ENCODE data around the gene AP4E1. TPM values are rescaled to one million over a fixed set of nuclear protein-coding genes. Genes with fewer than 3 reads are reported as not detected.
"Not testable (repeated sequence)": the region's sequence is repeated elsewhere in the genome, so short reads cannot be mapped to it uniquely, and the experiment has no call there.

Gene AP4E1
- total RNA-seq, 1 donor from 2014 or later = 11.0 TPM

GRCh38 chr15:50888054-50888453, 20.4 kb upstream of the AP4E1 start:
- DNase-seq (ENCODE audit: low spot score) = no peak

GRCh38 chr15:50889589-50889988, 18.9 kb upstream of the AP4E1 start:
- no peak for DNase-seq (ENCODE audit: low spot score)

GRCh38 chr15:50890751-50891150, 17.7 kb upstream of the AP4E1 start:
- DNase-seq (ENCODE audit: low spot score) = no peak

- DNase-seq (ENCODE audit: low spot score) = no peak
Measured at GRCh38 chr15:50891159-50891558, 17.3 kb upstream of the AP4E1 start.

- DNase-seq (ENCODE audit: low spot score) = no peak
Measured at GRCh38 chr15:50893976-50894375, 14.5 kb upstream of the AP4E1 start.

GRCh38 chr15:50901390-50901789, 7.1 kb upstream of the AP4E1 start:
- DNase-seq (ENCODE audit: low spot score) = not testable (repeated sequence)

- DNase-seq (ENCODE audit: low spot score) = no peak
Measured at GRCh38 chr15:50904211-50904610, 4.3 kb upstream of the AP4E1 start.

DNA sequence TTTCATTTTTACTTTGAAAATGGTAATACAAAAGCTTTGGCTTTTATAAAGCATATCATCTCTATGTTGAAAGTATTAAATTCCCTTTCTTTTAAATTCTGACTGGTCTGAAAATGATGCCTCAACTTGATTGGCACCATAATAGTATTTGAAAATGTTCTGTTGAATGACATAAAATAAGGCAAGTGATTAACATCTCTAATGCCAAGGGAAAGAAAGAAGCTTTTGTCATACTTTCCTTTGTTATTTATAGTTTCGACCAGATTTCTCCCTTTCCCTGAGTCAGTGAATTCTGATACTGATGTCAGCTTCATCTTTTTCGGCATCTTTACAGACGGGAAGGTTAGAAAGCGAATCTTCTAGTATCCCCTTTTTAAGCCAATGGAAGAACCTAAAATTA, 3.4 kb upstream of the AP4E1 start:
- no peak for DNase-seq (ENCODE audit: low spot score)

GRCh38 chr15:50906954-50907600, 1.4 kb upstream of the AP4E1 start:
- DNase-seq (ENCODE audit: low spot score) = no peak

DNA sequence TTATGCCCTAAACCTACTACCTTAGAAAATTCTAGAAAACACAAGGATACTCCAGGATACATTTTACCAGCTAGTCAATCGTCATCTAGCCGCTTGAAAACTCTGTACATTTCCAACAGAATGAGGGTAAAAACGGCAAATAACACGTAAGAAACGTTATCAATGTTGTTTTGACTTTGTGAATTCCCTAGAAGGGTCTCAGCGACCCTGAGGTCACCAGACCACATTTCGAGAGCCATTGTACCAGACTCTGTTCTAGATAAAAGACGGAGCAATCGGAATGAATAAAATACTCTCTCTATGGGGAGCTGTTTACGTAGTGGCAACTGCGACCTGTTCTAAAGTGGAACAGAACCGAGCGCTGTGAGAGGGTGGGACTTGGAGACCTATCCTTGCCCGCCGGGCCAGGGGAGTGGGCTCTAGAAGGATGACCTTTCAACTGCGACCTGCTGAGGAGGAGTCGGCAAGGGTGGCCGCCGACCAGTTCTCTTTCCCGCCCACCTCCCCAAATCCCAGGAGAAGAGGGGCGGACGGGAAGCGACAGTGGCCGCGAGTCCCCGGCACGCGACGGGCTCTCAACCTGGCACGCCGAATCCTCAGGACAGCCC, 778 bp upstream of the AP4E1 start:
- DNase-seq (ENCODE audit: low spot score) = no peak

- no peak for DNase-seq (ENCODE audit: low spot score)
Measured at GRCh38 chr15:50909010-50909317, 481 bp downstream of the AP4E1 start.

GRCh38 chr15:50910426-50910795, 1.9 kb downstream of the AP4E1 start:
- DNase-seq (ENCODE audit: low spot score) = not testable (repeated sequence)

DNA sequence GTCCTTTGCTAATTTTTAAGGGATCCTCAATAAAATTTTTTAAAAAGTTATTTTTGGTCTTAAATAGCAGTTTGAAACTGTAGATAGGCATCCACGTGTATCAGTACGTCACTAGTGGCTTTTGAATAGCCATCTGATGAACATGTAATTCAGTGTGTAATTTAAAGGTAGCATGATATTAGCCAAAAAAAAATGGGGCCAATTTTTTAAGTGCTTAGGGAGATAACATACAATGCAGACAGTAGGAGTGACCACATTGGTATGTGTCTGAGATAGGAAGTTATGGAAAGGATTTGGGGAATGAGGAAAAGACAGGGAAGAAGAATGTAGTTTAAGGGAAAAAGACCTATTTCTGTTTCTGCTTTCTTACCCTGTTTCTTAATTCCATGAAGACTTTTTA, 2.5 kb downstream of the AP4E1 start:
- no peak for DNase-seq (ENCODE audit: low spot score)

GRCh38 chr15:50911621-50912020, 3.1 kb downstream of the AP4E1 start:
- no peak for DNase-seq (ENCODE audit: low spot score)

DNA sequence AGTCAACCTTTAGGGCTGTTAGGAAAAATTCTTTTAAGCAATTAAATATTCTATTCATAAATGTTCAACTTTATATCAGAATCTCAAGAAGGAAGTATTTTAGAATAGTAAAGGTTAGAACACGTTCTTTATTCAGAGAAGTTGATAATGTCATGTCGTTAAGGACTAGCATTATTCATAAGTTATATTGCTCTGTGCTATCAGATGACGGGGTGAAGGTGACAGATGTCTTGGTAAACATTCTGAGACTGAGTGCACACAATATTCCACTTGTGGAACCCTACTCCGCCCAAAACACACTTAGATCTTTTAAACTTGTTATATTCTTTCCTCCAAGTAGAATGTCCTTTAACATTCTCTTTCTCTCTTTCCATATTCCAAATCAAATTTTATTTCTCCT, 7.9 kb downstream of the AP4E1 start:
- DNase-seq (ENCODE audit: low spot score) = no peak

DNA sequence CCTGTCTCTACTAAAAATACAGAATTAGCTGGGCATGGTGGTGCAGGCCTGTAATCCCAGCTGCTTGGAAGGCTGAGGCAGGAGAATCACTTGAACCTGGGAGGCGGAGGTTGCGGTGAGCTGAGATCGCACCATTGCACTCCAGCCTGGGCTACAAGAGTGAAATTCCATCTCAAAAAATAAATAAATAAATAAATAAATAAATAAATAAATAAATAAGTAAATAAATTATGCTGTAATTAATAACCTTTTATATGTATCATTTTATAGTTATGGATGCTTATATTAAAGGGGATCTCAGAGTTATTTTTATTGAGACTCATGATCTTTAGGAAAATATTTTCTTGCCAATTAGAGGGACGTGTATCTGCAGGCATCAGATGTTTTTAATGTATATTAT, 10.9 kb downstream of the AP4E1 start:
- not testable (repeated sequence) for DNase-seq (ENCODE audit: low spot score)

DNA sequence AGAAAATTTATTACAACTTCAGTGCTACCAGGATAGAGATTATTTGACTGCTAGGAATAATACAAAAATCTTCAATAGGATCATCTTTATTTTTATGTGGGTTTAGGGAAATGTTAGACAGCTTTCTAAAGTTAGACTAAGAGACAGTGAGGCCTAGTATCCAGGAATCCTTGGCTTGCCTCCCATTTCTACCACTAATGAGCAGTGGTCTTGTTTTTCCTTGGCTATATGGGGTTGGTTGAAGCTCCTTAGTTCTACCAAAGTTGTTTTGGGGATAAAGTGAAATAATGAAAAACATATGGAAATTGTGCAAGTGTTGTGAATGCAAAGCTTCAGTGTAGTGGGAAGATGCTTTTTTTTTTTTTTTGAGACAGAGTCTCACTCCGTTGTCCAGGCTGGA, 16.8 kb downstream of the AP4E1 start:
- no peak for DNase-seq (ENCODE audit: low spot score)

- no peak for DNase-seq (ENCODE audit: low spot score)
Measured at GRCh38 chr15:50929062-50929461, 20.6 kb downstream of the AP4E1 start.

DNA sequence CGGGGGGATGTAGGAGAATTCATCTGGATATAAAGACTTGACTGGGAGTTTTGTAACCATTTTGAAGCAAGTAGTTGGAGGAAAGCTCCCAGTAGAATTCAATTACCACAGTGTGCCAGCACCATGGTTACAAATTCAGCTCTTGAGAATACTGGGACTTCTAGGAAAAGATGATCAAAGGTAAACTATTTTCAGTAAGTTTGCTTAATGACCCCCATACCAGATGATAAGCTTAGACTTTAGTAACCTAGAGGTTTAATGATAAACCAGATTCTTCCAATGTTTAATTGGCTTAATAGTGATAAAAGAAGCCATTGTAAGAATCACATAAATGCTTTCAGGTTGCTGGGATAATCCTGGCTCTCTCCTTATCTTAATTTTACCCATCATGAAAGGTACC, 22.3 kb downstream of the AP4E1 start:
- DNase-seq (ENCODE audit: low spot score) = no peak

DNA sequence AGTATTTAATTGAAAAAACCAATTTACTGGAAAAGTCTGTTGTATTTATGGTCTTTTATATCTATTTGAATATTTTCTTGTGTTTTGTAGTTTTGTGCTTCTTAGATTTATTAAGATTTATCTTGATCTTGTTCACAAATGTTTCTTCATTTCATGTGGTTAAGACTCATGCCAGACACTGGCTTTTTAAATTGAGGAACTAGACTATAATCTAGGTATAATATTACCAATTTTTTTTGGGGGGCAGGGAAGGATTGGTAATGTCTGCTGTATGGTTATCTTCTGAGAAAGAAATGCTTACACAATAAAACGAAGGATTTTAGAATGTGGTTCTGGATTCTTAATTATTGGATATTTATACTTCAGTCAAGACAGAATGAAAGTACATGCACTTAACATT, 24.9 kb downstream of the AP4E1 start:
- no peak for DNase-seq (ENCODE audit: low spot score)

DNA sequence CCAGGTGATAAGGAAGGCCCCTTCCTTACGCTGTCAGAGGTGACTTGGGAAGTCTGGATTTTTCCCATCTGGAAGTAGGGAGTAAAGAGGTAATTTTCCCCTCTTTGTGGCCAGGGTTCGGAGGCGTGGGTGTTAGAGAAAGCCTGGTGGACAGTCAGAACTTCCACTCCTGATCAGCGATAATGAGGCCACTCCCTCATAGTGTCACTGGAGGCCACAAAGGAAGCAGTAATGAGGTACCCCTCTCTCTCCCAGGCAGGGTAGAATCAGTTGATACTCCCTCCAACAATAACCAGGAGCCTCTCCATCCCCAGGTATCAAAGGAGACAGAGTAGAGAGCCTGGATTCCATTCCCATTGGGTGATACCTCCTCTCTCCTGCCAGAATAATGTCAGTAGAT, 30.0 kb downstream of the AP4E1 start:
- DNase-seq (ENCODE audit: low spot score) = no peak

- no peak for DNase-seq (ENCODE audit: low spot score)
Measured at GRCh38 chr15:50939911-50940310, 31.4 kb downstream of the AP4E1 start.

DNA sequence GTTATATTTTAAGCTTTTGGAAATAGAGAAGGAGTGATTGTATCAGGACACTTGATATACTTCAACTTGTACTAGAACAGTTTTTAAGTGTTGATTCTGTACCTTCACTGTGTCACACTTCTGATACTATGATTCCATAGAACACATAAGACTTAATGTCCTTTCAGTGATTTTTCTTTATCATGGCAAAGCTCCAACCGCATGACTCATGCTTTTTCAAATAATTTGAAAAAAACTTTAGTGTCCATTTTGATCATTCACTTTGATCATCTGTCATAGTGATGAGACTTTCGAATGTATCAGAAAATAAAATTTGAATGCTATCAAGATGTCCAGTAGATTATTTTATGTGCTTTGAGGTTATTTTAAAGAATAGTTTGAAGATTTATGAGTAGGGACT, 32.0 kb downstream of the AP4E1 start:
- DNase-seq (ENCODE audit: low spot score) = no peak

DNA sequence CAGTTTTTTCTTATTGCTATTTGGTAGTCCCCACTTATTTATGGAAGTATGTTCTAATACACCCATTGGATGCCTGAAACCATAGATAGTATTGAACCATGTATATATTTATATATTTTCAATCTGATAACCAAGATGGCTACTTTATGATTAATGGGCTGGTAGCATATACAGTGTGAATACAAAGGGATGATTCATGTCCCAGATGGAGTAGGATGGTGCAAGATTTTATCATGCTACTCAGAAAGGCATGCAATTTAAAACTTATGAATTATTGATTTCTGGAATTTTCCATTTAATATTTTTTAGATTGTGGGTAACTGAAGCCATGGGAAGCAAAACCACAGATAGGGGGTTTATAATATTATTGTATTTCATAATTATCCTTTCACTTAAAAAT, 35.2 kb downstream of the AP4E1 start:
- DNase-seq (ENCODE audit: low spot score) = no peak

Measured in mesenteric fat pad (tissue), 1 donor.